HepG2 (cell line): ENCODE data around the gene RRAS2. TPM values are rescaled to one million over a fixed set of nuclear protein-coding genes. Genes with fewer than 3 reads are reported as not detected.

Experiments used
- ATAC-seq: fragments of 200-7000 bp; cut with Tn5 transposase; 3 replicates; pipeline ENCODE4 v1.9.1; 2020; ENCODE audit warnings: mild to moderate bottlenecking, moderate library complexity
- BruUV-seq: library from RNA; stranded (reverse); fragments of 400-500 nt; replicated peaks from 2 replicates; lab custom pipeline; 2021; lab: Mats Ljungman, UMichigan
- CTCF ChIA-PET: fragments of 300-600 bp; formaldehyde crosslinking; extraction: SDS; loops from one replicate; lab custom pipeline; 2021; ENCODE audit warnings: low total read pairs, inconsistent platforms, low intra/inter-chr PET ratio; lab: Yijun Ruan, JAX
- POLR2A ChIA-PET: fragments of 350-600 bp; sonication (Branson Sonifier 250); formaldehyde crosslinking; loops from one replicate; lab custom pipeline; 2020; ENCODE audit warnings: antibody characterized with exemption, inconsistent platforms; lab: Yijun Ruan, JAX
- DNase-seq: peaks from one replicate; pipeline ENCODE4 v3.0.0-alpha.2; 2015; ENCODE audit warnings: low spot score
- FAIRE-seq: peaks from 3 replicates; lab custom pipeline; 2011; peaks lifted over from hg19 to GRCh38; lab: Jason Lieb, UNC
- H2AFZ ChIP-seq: one replicate; pipeline ENCODE4 v1.6.1; 2011; ENCODE audit warnings: low read length, inconsistent platforms
- H3K27ac ChIP-seq: fragments of 300-600 bp; 3 replicates; pipeline ENCODE4 v1.8.0; 2011; ENCODE audit warnings: mixed run types, mild to moderate bottlenecking, mixed read lengths, low read length, inconsistent platforms; ENCODE audit not compliant: insufficient read depth; ENCODE audit errors: extremely low read length
- H3K27me3 ChIP-seq, 2 experiments: fragments of 200-600 bp in 1 of 2; 2 replicates in 1 of 2; 3 replicates in 1 of 2; pipeline versions ENCODE4 v1.6.0 to v1.8.0; 2011; ENCODE audit warnings: low read length in 2 of 2, mild to moderate bottlenecking in 2 of 2, moderate library complexity in 2 of 2, inconsistent platforms in 1 of 2; ENCODE audit not compliant: insufficient read depth in 2 of 2, control insufficient read depth in 1 of 2
- H3K36me3 ChIP-seq, 2 experiments: fragments of 200-600 bp in 1 of 2; replicated peaks in 1 of 2; 2 replicates in 1 of 2; 3 replicates in 1 of 2; pipeline versions ENCODE4 v1.5.1 to v1.8.0; 2011; ENCODE audit warnings: low read length in 2 of 2, inconsistent platforms in 1 of 2; ENCODE audit not compliant: insufficient read depth in 2 of 2, control insufficient read depth in 1 of 2
- H3K4me1 ChIP-seq: 2 replicates; pipeline ENCODE4 v1.5.1; 2012; ENCODE audit warnings: low read length, inconsistent platforms; ENCODE audit not compliant: insufficient read depth
- H3K4me2 ChIP-seq: 2 replicates; pipeline ENCODE4 v1.6.0; 2011; ENCODE audit warnings: low read depth, low read length, inconsistent platforms
- H3K4me3 ChIP-seq, 3 experiments: fragments of 200-600 bp in 1 of 3; sonication (generic), shearing (Covaris generic) in 1 of 3; replicated peaks in 1 of 3; 2 replicates each; pipeline ENCODE4 v1.5.1; 2011 to 2016; ENCODE audit warnings: low read length in 3 of 3, inconsistent platforms in 2 of 3, low read depth in 2 of 3, mild to moderate bottlenecking in 2 of 3, control low read depth in 1 of 3, mixed read lengths in 1 of 3; ENCODE audit not compliant: insufficient read depth in 1 of 3
- H3K79me2 ChIP-seq: one replicate; pipeline ENCODE4 v1.6.1; 2011; ENCODE audit warnings: low read length, inconsistent platforms; ENCODE audit not compliant: insufficient read depth
- H3K9ac ChIP-seq: 2 replicates; pipeline ENCODE4 v1.6.0; 2011; ENCODE audit warnings: mild to moderate bottlenecking, low read depth, low read length, inconsistent platforms; ENCODE audit not compliant: insufficient read depth
- H3K9me3 ChIP-seq: 2 replicates; pipeline ENCODE4 v1.5.1; 2012; ENCODE audit warnings: mild to moderate bottlenecking, low read length
- H4K20me1 ChIP-seq: 2 replicates; pipeline ENCODE4 v1.6.0; 2011; ENCODE audit warnings: inconsistent platforms, mild to moderate bottlenecking, low read length, moderate library complexity; ENCODE audit not compliant: insufficient read depth
- NFE2L2 ChIP-seq: fragments of 150-350 bp; IDR thresholded peaks from 2 replicates; pipeline ENCODE4 v1.6.1; 2014; ENCODE audit warnings: low read length
- REST ChIP-seq, 2 experiments: IDR thresholded peaks; 2 replicates each; pipeline ENCODE4 v1.6.1; 2011 to 2012; ENCODE audit warnings: low read length in 2 of 2, borderline replicate concordance in 1 of 2, low read depth in 1 of 2, mild to moderate bottlenecking in 1 of 2, moderate library complexity in 1 of 2
- ZSCAN29 ChIP-seq: sonication (generic); formaldehyde crosslinking; conservative IDR thresholded peaks from 2 replicates; pipeline ENCODE4 v1.4.0; 2020; ENCODE audit warnings: mild to moderate bottlenecking, missing genetic modification reagents
- WGBS: methylation state at CpG from one replicate; pipeline ENCODE4 v1.1.6; 2017; ENCODE audit warnings: low lambda C conversion rate; 5-methylcytosine and 5-hydroxymethylcytosine counted together
- in situ Hi-C: cut with HindIII; loops from 2 replicates; pipeline ENCODE4 v1.10.0; 2017; ENCODE audit warnings: low pct_unique_long_range_greater_than_20kb; ENCODE audit not compliant: extremely low pct_ligation_motif_present
- intact Hi-C: fragments of 100-400 bp; cut with micrococcal nuclease; formaldehyde crosslinking; loops from one replicate; pipeline ENCODE4 v1.10.0; 2022; ENCODE audit not compliant: unreplicated experiment
- polyA plus RNA-seq, 8 experiments: library from polyadenylated mRNA; depleted of rRNA in 3 of 8; stranded (reverse) in 7 of 8; unstranded in 1 of 8; fragments of >200 nt; fragmentation: Illumina TruSeq in 4 of 8; extraction: Trizol in 4 of 8; gene quantifications; 2 replicates each; pipeline versions ENCODE4 v1.2.1 to v1.2.3, GENCODE V29; 2011 to 2016; ENCODE audit warnings: low read depth in 4 of 8, missing spikeins in 1 of 8, mixed read lengths in 1 of 8; ENCODE audit not compliant: insufficient read depth in 1 of 8
- total RNA-seq, 5 experiments: library from RNA; depleted of rRNA; stranded (reverse); fragments of >200 nt; fragmentation: Illumina TruSeq; extraction: Trizol; gene quantifications; 2 replicates each; pipeline ENCODE4 v1.2.3, GENCODE V29; 2016; ENCODE audit warnings: low read depth in 1 of 5

Gene RRAS2
- total and polyA plus RNA-seq, 2 of the 13 experiments (the other 11 are each of a cell fraction or from before 2014, with no cell fraction given), result 19.0 to 44.1 TPM

GRCh38 chr11:14270690-14271542 is 88.1 kb downstream of the RRAS2 start (continued):
- no peak for TF ChIP-seq NFE2L2

- in situ Hi-C loops, result no loop called here
- no TSS peak for BruUV-seq
- ATAC-seq, result no peak
- no peaks in the 10 kb centered on the region for H3K79me2 ChIP-seq
- H3K9me3 ChIP-seq, result no peaks in the 10 kb centered on the region
- no peaks in the 10 kb centered on the region for H4K20me1 ChIP-seq
- no peaks in the 10 kb centered on the region; a peak in 1 of 5 replicates for H3K36me3 ChIP-seq
- no peak overlapping the region for H2AFZ ChIP-seq
- no peak for FAIRE-seq
- WGBS, result 92% methylated on average over 5 of the region's 5 CpGs
- no peak overlapping the region for H3K4me3 ChIP-seq
- no peak overlapping the region for H3K27ac ChIP-seq
- 0 out of 2 replicates have a peak, but pooled peaks cover 5% of the 10 kb centered on the region for H3K4me1 ChIP-seq
- H3K4me2 ChIP-seq, result no peak overlapping the region
- DNase-seq, result no peak
- ChIA-PET POLR2A (no interaction called here), CTCF (no interaction called here)
- intact Hi-C loops, result no loop called here
- H3K9ac ChIP-seq, result no peak overlapping the region
- H3K27me3 ChIP-seq, result no peaks in the 10 kb centered on the region; a peak in 1 of 5 replicates
- TF ChIP-seq REST (IDR thresholded peaks at IDR 0.05; ENCODE audit: borderline replicate concordance in 1 of 2, low read depth in 1 of 2, low read length in 2 of 2) (0 out of 4 replicates have a peak, but pooled peaks of 1 of the 2 experiments have one; percentile 44), ZSCAN29 (CRISPR knock-in tag) (no peak)
These were observed 89.0 kb downstream of the RRAS2 start for GRCh38 chr11:14269692-14270573.
